SHP77 treated with DMSO at 0.1 percent for 48 hours (cell line): ENCODE data around the gene BEST1.

Source experiments
- DNase-seq: peaks from one replicate; lab custom pipeline; 2025; lab: John Stamatoyannopoulos, UW

BEST1 gene

DNA sequence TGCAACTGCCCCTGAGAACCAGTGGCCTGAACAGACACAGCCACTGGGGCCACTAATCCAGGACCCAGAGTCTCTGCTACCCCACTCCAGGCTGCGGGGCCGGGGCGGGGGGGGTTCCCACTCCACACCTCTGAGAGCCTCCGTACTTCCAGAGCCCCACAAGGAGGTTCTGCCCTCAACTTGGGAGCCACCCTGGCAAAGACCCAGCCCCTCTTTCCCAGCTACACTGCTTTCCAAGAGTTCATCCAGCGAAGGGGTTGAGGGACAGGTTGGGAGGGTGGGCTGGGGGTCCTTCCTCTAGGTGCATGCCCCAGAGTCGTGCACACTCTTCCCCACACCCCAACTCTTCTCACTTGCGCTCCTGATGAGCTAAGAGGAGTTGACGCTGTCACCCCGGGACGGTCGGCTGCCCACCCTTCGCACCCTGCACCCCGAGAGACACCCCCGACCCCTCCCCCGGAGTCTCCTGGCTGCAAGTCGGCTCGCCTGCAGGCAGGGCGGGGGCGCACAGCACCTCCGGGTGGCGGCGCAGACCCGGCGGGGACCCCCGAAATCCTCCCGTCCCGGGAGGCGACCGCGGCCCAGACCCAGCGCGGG lies 33.3 kb upstream of the BEST1 start:
- no peak for DNase-seq

- DNase-seq, result no peak
Measured at GRCh38 chr11:61917334-61918109, 32.6 kb upstream of the BEST1 start, which contains the start of gene RAB3IL1. Gene RAB3IL1 (minus strand): TSS chr11:61917566. CDS start chr11:61917367, 199 bp downstream.

DNA sequence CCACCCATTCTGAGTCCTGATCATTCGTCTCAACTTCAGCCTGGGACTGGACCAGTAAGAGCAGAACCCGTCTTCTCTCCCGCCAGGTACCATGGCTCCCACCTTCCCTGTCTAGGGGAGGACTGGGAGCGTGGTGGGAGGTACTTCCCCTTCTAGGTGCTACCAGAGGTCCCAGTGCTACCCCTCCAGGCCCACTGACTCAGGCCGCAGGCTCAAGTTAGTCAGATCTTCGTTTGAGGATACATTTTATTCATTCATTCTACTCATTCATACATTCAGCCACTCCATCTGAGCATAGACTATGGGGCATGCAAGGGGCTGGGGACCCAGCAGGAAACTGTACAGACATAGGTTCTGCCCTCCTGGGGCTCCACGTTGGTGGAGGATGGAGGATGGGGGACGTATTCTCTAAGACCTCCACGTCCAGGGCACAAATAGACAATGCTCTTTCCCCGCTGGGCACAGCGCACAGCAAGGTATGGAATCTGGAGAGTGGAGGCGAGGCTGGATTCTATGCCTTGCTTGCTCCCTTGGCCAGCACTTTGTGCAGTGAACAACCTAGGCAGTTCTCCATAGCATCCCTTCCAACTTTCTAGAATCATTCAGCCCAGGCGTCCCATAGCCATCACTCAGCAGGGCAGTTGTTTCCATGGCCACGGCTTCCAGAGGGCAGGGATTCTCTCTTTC lies 31.8 kb upstream of the BEST1 start:
- DNase-seq, result no peak

- DNase-seq, result no peak
Measured at GRCh38 chr11:61918938-61919704, 31.0 kb upstream of the BEST1 start.

GRCh38 chr11:61919705-61920631 lies 30.2 kb upstream of the BEST1 start:
- no peak for DNase-seq

- no peak for DNase-seq
Measured at GRCh38 chr11:61921446-61921845, 28.7 kb upstream of the BEST1 start.

- no peak for DNase-seq
Measured at GRCh38 chr11:61922539-61922938, 27.6 kb upstream of the BEST1 start.

- no peak for DNase-seq
Measured at GRCh38 chr11:61923166-61924063, 26.7 kb upstream of the BEST1 start.

GRCh38 chr11:61924064-61924455 lies 26.1 kb upstream of the BEST1 start:
- DNase-seq, result no peak

DNA sequence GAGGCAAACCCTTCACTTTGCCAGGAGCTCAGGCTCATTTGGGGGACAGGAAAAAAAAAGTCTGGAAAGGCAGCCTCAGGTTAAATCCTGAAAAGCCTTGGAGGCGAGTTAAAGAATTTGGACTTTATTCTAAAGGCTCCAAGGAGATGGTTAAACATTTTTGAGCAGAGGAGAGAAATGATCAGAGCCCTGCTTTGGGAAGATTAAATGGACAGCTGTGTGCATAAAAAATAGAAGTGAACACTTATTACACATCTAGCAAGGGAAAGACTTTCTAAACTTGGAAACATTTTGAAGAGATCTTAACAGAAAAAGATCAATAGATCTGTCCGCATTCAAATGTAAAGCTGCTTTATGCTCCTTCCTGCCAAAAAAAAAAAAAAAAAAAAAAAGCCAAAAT lies 24.4 kb upstream of the BEST1 start:
- no peak for DNase-seq

- DNase-seq, result no peak
Measured at GRCh38 chr11:61926235-61926634, 23.9 kb upstream of the BEST1 start.

DNA sequence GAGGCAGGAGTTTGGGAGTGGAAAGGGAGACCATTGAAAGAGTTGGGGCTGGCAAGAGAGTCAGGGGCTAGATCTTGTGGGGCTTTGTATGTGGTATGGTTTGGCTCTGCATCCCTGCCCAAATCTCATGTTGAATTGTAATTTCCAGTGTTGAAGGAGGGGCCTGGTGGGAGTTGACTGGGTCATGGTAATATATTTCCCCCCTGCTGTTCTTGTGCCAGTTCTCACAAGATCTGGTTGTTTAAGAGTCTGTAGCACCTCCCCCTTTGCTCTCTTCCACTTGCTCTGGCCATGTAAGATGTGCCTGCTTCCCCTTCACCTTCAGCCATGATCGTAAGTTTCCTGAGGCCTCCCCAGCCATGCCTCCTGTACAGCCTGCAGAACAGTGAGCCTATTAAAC lies 22.6 kb upstream of the BEST1 start:
- DNase-seq, result no peak

GRCh38 chr11:61928606-61929005 lies 21.5 kb upstream of the BEST1 start:
- DNase-seq, result no peak

DNA sequence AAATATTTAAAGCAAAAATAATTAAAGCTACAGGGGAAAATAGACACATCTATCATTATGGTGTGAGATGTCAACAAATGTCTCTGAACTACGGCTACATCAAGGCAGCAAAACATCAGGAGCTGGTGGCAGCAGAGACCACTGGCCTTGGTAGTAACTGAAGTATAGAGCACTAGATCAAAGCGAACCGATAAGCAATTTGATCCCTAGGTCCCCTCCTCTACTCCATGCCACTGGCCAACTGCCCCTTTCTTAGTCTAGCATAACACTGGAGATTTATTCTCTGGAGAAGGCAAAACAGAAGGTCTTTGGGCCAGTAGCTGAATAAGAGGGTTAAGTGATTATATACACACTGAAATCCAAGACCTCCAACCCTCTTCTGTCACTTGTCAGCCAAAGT lies 19.2 kb upstream of the BEST1 start:
- no peak for DNase-seq

DNA sequence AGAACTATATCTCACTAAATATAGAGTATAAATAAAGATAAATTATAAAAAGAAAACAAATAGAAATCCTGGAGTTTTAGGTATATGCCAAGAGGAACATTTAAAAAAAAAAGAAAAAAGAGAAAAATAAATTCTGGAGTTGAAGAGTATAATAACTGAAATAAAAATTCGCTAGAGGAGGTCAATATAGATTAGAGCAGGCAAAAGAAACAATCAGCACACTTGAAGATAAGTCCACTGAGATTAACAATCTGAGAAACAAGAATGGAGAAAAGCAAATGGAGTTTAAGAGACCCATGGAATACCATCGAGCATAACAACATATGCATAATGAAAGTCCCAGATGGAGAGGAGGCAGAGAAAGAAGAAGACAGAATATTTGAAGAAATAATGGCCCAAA lies 14.3 kb upstream of the BEST1 start:
- no peak for DNase-seq

DNA sequence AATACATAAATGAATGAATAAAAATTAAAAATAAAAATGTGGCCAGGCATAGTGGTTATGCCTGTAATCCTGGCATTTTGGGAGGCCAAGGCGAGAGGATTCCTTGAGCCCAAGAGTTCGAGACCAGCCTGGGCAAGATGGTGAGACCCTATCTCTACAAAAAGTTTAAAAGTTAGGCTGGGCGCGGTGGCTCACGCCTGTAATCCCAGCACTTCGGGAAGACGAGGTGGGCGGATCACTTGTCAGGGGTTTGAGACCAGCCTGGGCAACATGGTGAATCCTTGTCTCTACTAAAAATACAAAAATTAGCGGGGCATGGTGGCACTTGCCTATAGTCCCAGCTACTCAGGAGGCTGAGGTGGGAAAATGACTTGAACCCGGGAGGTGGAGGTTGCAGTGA lies 9.7 kb upstream of the BEST1 start:
- DNase-seq, result no peak

DNA sequence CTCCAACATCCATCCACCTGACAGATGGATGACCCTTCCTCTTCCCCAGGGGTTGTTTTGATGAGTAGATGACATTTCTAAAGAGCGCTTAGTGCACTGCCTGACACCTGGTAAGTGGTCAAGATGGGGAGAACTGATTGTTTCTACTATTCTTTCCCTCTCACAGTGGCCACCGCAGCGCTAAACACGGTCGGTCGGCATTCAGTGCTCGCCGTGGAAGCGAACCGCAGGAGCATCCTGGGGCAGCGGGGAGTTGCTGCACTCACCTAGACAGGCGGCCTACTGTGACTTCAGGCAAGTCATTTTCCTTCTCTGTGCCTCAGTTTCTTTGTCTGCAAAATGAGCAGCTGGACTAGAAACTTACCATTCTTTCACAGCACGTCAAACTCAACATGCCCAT lies 5.0 kb upstream of the BEST1 start:
- DNase-seq, result no peak

- DNase-seq, result no peak
Measured at GRCh38 chr11:61946894-61947293, 3.3 kb upstream of the BEST1 start.

GRCh38 chr11:61947486-61948210 lies 2.5 kb upstream of the BEST1 start:
- DNase-seq, result peak; percentile 66

GRCh38 chr11:61948505-61948904 lies 1.6 kb upstream of the BEST1 start:
- DNase-seq, result no peak
